Karpas-422 (cell line): ENCODE data around the gene CREB5. TPM values are rescaled to one million over a fixed set of nuclear protein-coding genes. Genes with fewer than 3 reads are reported as not detected.
A peak's percentile ranks its signal among the peaks of the same experiment; 100 is the strongest.
"Not testable (repeated sequence)": the region's sequence is repeated elsewhere in the genome, so short reads cannot be mapped to it uniquely, and the experiment has no call there.

Experiments
- DNase-seq: peaks from one replicate; pipeline ENCODE4 v3.0.0-alpha.2; 2015
- H2AFZ ChIP-seq: fragments of 200-600 bp; sonication (generic); 2 replicates; pipeline ENCODE4 v1.6.1; 2014; ENCODE audit warnings: antibody characterized with exemption, low read length, mixed read lengths
- H3K27ac ChIP-seq: fragments of 200-600 bp; sonication (generic); 2 replicates; pipeline ENCODE4 v1.5.1; 2014; ENCODE audit warnings: mild to moderate bottlenecking, low read length, moderate library complexity
- H3K27me3 ChIP-seq: fragments of 200-600 bp; sonication (generic); 2 replicates; pipeline ENCODE4 v1.6.1; 2014; ENCODE audit warnings: low read length, mixed read lengths
- H3K36me3 ChIP-seq: fragments of 200-600 bp; sonication (generic); 2 replicates; pipeline ENCODE4 v1.6.1; 2014; ENCODE audit warnings: low read length, mixed read lengths; ENCODE audit not compliant: insufficient read depth
- H3K4me1 ChIP-seq: fragments of 200-600 bp; sonication (generic); 2 replicates; pipeline ENCODE4 v1.6.1; 2014; ENCODE audit warnings: mild to moderate bottlenecking, low read length, mixed read lengths
- H3K4me2 ChIP-seq: fragments of 200-600 bp; sonication (generic); 2 replicates; pipeline ENCODE4 v1.6.1; 2014; ENCODE audit warnings: low read length, low read depth, mild to moderate bottlenecking; ENCODE audit not compliant: poor library complexity, severe bottlenecking
- H3K4me3 ChIP-seq: fragments of 200-600 bp; sonication (generic); 2 replicates; pipeline ENCODE4 v1.5.1; 2014; ENCODE audit warnings: mild to moderate bottlenecking, antibody characterized with exemption, low read length, mixed read lengths
- H3K79me2 ChIP-seq: fragments of 200-600 bp; sonication (generic); 2 replicates; pipeline ENCODE4 v1.6.1; 2014; ENCODE audit warnings: mild to moderate bottlenecking, low read length, mixed read lengths
- H3K9ac ChIP-seq: fragments of 200-600 bp; sonication (generic); 2 replicates; pipeline ENCODE4 v1.6.0; 2014; ENCODE audit warnings: low read length
- H3K9me2 ChIP-seq: fragments of 200-600 bp; sonication (generic), shearing (Covaris generic); replicated peaks from 2 replicates; pipeline ENCODE4 v1.6.0; 2014; ENCODE audit warnings: mild to moderate bottlenecking, low read length, moderate library complexity; ENCODE audit not compliant: insufficient read depth
- H3K9me3 ChIP-seq: fragments of 300-700, 200-600 bp; sonication (generic); 2 replicates; pipeline ENCODE4 v1.6.1; 2014; ENCODE audit warnings: low read length, mixed read lengths
- H4K20me1 ChIP-seq: fragments of 200-600 bp; sonication (generic); 2 replicates; pipeline ENCODE4 v1.6.1; 2014; ENCODE audit warnings: mild to moderate bottlenecking, antibody characterized with exemption, low read length, low read depth; ENCODE audit not compliant: insufficient read depth
- total RNA-seq: library from RNA; depleted of rRNA; stranded (reverse); fragments of >200 nt; shearing (Covaris generic); gene quantifications from 2 replicates; pipeline ENCODE4 v1.2.3, GENCODE V29; 2014; ENCODE audit warnings: low replicate concordance

The CREB5 gene
- total RNA-seq, 1 experiment from 2014 or later, result 52.1 TPM

DNA sequence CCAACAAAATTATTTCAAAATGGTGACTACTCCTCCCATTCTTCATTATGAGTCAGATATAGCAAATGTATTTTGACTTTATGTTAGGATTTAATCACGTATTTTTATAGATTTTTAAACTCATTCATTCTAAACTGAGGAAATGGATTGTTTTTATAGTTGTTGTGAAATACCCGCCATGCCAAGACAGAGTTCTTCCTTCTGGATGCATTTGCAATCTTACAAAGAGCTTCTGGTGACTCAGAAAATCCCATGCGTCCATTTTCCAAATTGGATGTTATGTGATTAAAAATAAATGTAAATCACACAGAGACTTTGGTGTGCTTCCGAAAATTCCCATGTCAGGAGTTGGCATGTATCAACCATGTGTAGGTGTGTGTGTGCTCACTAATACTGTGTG is 366.5 kb downstream of the CREB5 start:
- no peaks in the 10 kb centered on the region for H3K36me3 ChIP-seq
- H3K79me2 ChIP-seq, result no peaks in the 10 kb centered on the region
- no peak overlapping the region for H3K4me3 ChIP-seq
- H3K27ac ChIP-seq, result no peak overlapping the region
- H3K4me1 ChIP-seq, result peaks cover 25% of the 10 kb centered on the region
- DNase-seq, result no peak
- H2AFZ ChIP-seq, result no peak overlapping the region
- H3K4me2 ChIP-seq, result no peak overlapping the region
- H3K9me2 ChIP-seq, result no peaks in the 10 kb centered on the region
- no peak overlapping the region for H3K9ac ChIP-seq
- H4K20me1 ChIP-seq, result peaks cover 5% of the 10 kb centered on the region; the same call in 1 of the 2 replicates
- no peaks in the 10 kb centered on the region for H3K27me3 ChIP-seq
- H3K9me3 ChIP-seq, result no peaks in the 10 kb centered on the region

GRCh38 chr7:28779954-28780353 is 367.6 kb downstream of the CREB5 start:
- H4K20me1 ChIP-seq, result 0 out of 2 replicates have a peak, but pooled peaks cover 3% of the 10 kb centered on the region
- no peak for DNase-seq
- H3K9me3 ChIP-seq, result no peaks in the 10 kb centered on the region
- H3K27ac ChIP-seq, result no peak overlapping the region
- no peaks in the 10 kb centered on the region for H3K9me2 ChIP-seq
- no peak overlapping the region for H3K4me3 ChIP-seq
- H3K79me2 ChIP-seq, result no peaks in the 10 kb centered on the region
- H3K4me2 ChIP-seq, result no peak overlapping the region
- H3K27me3 ChIP-seq, result no peaks in the 10 kb centered on the region
- H3K36me3 ChIP-seq, result no peaks in the 10 kb centered on the region
- no peak overlapping the region for H3K9ac ChIP-seq
- H3K4me1 ChIP-seq, result peaks cover 25% of the 10 kb centered on the region
- no peak overlapping the region for H2AFZ ChIP-seq

- H3K4me1 ChIP-seq, result peaks cover 45% of the 10 kb centered on the region
- H3K36me3 ChIP-seq, result no peaks in the 10 kb centered on the region
- no peaks in the 10 kb centered on the region for H3K9me2 ChIP-seq
- peak; percentile 46 for DNase-seq
- peak overlapping the region; percentile 48 for H3K4me2 ChIP-seq
- no peak overlapping the region for H2AFZ ChIP-seq
- H3K9ac ChIP-seq, result no peak overlapping the region
- H3K9me3 ChIP-seq, result no peaks in the 10 kb centered on the region
- peaks cover 3% of the 10 kb centered on the region; the same call in 1 of the 2 replicates for H4K20me1 ChIP-seq
- no peak overlapping the region for H3K4me3 ChIP-seq
- H3K27me3 ChIP-seq, result no peaks in the 10 kb centered on the region
- H3K79me2 ChIP-seq, result no peaks in the 10 kb centered on the region
- H3K27ac ChIP-seq, result peak overlapping the region; percentile 65
Observed at GRCh38 chr7:28782362-28782761, 370.0 kb downstream of the CREB5 start.

DNA sequence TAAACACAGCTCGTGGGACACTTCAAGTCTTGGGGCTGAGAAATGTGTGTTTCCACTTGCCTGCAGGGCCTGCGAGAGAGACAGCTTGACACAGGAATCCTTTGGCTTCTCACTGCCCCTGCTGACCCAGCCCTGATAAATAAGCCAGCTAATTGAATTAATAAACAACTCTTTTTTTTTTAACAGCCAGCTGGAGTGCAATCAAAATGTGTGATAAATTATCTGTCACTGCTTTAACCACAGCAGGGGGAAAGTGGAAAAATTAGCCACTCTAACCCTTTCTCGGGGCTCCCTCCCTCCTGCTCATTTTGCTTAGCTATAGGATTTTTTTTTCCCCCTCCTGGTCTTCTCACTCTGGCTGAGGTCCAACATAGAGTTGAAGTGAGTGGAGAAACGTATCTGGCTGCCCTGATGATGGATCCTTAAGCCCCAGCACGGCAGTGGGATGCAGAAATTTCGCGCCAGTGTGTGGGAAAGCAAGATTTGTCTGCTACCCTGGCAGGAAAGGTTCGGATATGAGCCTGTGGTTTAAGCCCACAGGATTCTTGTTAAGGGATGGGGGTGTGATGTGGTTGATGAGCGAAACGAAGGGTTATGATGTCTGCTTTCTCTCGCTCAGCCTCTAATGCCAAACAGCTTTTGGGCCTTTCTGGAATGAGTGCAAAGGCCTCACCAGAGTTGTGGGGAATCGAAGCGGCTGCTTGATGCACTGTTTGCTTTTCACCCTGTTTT is 372.0 kb downstream of the CREB5 start:
- no peaks in the 10 kb centered on the region for H3K36me3 ChIP-seq
- no peak overlapping the region for H3K4me2 ChIP-seq

DNA sequence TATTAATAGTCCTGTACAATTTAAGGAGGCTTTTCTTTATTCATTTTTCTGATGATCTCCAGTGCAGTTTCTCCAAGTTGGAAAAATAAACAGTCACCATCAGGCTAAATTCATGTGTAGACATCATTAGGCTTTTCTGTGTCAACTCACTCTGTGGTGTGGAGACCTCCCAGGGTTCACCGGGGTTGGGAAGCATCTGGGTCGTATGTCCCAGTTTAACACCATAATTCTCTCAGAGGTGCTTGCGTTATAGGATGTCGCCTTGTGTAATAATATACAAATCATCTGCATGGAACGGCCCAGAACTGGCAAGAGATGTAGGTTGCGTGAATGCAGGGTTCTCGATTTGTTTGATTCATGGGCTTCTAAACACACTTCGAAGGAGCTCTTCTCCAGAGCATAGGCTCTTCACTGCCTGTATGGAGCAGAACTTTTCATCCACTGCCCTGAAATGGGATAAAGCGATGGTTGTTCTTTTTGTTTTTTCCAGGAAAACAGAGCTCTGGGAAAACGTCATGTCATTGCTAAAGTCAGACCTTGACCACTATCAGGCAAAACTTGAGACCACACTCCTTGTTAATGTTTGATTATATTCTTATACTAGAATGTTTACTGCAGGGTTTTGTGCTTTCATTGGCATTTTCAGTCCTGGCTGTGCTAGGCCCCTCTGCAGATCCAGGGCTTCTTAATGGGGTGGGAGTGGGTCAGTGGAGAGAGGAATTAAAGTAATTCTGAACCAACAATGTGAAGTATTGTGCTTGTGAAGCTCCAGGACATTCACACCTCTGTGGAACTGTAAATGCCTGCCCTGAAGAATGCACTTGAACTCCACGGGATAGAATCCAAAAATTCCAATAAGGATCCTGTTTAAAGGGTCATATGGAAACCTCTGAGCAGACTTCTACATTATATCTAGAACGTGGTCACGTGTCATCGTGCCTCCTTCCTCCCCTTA is 373.0 kb downstream of the CREB5 start:
- Histone ChIP-seq H3K9ac (no peak overlapping the region), H2AFZ (no peak overlapping the region), H3K9me2 (no peaks in the 10 kb centered on the region), H4K20me1 (peaks cover 3% of the 10 kb centered on the region; the same call in 1 of the 2 replicates), H3K36me3 (no peaks in the 10 kb centered on the region), H3K27me3 (no peaks in the 10 kb centered on the region), H3K4me1 (peaks cover 45% of the 10 kb centered on the region), H3K4me3 (no peak overlapping the region), H3K27ac (no peak overlapping the region), H3K9me3 (no peaks in the 10 kb centered on the region), H3K4me2 (no peak overlapping the region), H3K79me2 (no peaks in the 10 kb centered on the region)
- DNase-seq, result no peak

More for the DNA sequence above, 372.0 kb downstream of the CREB5 start:
- Histone ChIP-seq H4K20me1 (peaks cover 3% of the 10 kb centered on the region; the same call in 1 of the 2 replicates), H3K27ac (no peak overlapping the region), H3K4me1 (peaks cover 45% of the 10 kb centered on the region), H3K27me3 (no peaks in the 10 kb centered on the region), H3K9me3 (no peaks in the 10 kb centered on the region), H3K9me2 (no peaks in the 10 kb centered on the region), H3K9ac (no peak overlapping the region), H3K79me2 (no peaks in the 10 kb centered on the region), H2AFZ (no peak overlapping the region), H3K4me3 (no peak overlapping the region)
- DNase-seq, result no peak

DNA sequence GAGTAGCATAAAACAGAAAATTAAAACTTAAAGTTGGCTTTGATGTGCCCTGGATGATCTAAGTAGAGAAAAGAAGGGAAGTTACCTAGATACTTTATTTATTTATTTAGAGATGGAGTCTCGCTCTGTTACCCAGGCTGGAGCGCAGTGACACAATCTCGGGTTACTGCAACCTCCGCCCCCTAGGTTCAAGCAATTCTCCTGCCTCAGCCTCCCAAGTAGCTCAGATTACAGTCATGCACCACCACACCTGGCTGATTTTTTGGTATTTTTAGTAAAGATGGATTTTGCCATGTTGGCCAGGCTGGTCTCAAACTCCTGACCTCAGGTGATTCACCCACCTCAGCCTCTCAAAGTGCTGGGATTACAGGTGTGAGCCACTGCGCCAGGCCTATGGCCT is 373.8 kb downstream of the CREB5 start:
- H3K27me3 ChIP-seq, H3K79me2 ChIP-seq, H4K20me1 ChIP-seq, H3K4me3 ChIP-seq, H3K4me2 ChIP-seq, DNase-seq, H3K9me2 ChIP-seq, H2AFZ ChIP-seq, H3K9me3 ChIP-seq, H3K27ac ChIP-seq, H3K9ac ChIP-seq, H3K36me3 ChIP-seq: not testable (repeated sequence)
- H3K4me1 ChIP-seq, result peaks cover 43% of the 10 kb centered on the region

DNA sequence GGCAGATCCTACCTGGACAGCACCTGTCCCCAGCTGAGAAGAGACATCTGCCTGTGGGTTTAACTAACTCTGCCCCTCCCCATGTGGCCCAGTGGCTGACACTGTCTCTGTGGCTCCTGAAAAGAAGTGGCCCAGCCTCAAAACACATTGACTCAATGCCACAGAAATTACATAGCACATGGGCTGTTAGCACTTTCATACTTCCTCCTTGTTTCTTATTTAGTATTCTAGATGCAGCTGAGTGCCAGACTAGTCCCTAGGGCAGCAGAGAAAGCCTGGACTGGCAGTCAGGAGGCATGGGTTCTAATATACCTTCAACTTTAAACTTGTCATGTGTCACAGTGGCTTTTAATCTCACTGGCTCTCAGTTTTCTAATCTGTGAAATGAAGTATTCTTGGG is 374.8 kb downstream of the CREB5 start:
- Histone ChIP-seq H3K4me2 (no peak overlapping the region), H3K4me1 (peaks cover 34% of the 10 kb centered on the region), H2AFZ (no peak overlapping the region), H3K9me2 (no peaks in the 10 kb centered on the region), H3K36me3 (no peaks in the 10 kb centered on the region), H3K4me3 (no peak overlapping the region), H3K27ac (no peak overlapping the region), H3K79me2 (no peaks in the 10 kb centered on the region), H3K9me3 (no peaks in the 10 kb centered on the region), H3K9ac (no peak overlapping the region), H4K20me1 (peaks cover 3% of the 10 kb centered on the region; the same call in 1 of the 2 replicates), H3K27me3 (no peaks in the 10 kb centered on the region)
- DNase-seq, result no peak

GRCh38 chr7:28790467-28790866 is 378.1 kb downstream of the CREB5 start:
- Histone ChIP-seq H3K9me2 (no peaks in the 10 kb centered on the region), H3K27me3 (no peaks in the 10 kb centered on the region), H3K79me2 (no peaks in the 10 kb centered on the region), H3K9ac (no peak overlapping the region), H3K4me3 (no peak overlapping the region), H3K4me2 (no peak overlapping the region), H2AFZ (no peak overlapping the region), H3K9me3 (no peaks in the 10 kb centered on the region), H3K36me3 (no peaks in the 10 kb centered on the region), H4K20me1 (peaks cover 5% of the 10 kb centered on the region; the same call in 1 of the 2 replicates), H3K27ac (no peak overlapping the region), H3K4me1 (peaks cover 19% of the 10 kb centered on the region)
- no peak for DNase-seq
